ENCODE data around the gene GZMH.

Gene GZMH

DNA sequence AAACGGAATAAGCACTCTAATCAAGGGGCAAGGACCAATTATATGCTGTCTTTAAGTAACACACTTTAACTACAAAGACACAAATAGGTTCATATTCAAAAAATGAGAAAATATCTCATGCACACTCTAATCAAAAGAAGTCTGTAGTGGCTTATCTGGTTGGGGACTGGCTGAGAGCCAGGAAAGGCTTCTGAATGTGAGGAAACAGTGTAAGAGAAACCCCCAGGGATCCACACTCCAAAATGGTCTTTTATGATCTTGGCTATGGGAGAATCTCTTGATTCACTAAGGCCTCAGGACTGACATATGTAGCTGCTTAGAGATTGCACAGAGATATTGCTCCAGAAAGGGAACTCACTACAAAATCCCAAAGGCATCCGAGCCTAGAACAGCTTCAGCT lies 43.7 kb downstream of the GZMH start:
- DNase-seq (ENCODE audit: insufficient read length, low spot score) (no peak), FAIRE-seq (no peak)
- TF ChIP-seq POLR2A (IDR thresholded peaks at IDR 0.05; ENCODE audit: low read depth, low read length): no peak

DNA sequence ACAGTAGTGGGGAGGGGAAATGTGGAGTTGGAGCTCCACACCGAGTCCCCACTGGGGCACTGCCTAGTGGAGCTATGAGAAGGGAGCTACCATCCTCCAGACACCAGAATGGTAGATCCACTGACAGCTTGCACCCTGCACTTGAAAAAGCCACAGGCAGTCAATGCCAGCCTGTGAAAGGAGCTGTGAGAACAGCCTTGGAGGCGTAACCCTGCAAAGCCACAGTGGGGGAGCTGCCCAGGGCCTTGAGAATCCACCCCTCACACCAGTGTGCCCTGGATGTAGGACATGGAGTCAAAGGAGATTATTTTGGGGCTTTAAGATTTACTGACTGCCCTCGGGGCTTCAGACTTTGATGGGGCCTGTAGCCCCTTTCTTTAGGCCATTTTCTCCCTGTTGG lies 46.0 kb downstream of the GZMH start:
- DNase-seq (ENCODE audit: insufficient read length, low spot score) (no peak), FAIRE-seq (no peak)
- no peak for TF ChIP-seq POLR2A (IDR thresholded peaks at IDR 0.05; ENCODE audit: low read depth, low read length)

DNA sequence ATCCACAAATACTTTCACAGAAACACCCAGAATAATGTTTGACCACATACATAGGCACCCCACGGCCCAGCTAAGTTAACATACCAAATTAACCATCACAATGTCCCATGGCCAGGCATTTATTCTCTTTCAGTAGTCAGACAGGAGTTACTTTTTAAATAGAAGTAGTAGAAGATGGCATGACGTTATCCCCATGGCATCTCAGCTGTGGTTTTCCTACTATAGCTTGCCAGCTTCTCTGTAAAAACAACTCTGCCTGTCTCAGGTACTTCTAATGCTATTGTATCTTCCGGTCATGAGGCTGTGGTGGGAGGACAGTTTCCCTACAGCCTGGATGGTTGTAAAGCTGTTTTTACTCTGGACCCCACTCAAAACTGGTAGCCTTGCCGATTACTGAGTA lies 52.7 kb downstream of the GZMH start:
- no peak for DNase-seq (ENCODE audit: insufficient read length, low spot score)
- FAIRE-seq: no peak
- no peak for TF ChIP-seq POLR2A (IDR thresholded peaks at IDR 0.05; ENCODE audit: low read depth, low read length)
